ENCODE results near the gene ALKBH2.

The ALKBH2 gene

GRCh38 chr12:109047081-109047805, 46.0 kb downstream of the ALKBH2 start:
- Histone ChIP-seq H3K27me3 (ENCODE audit: control insufficient read depth, low read length) (peaks cover 13% of the 10 kb centered on the region), H3K9me3 (ENCODE audit: control insufficient read depth, insufficient read depth, low read length) (no peaks in the 10 kb centered on the region), H3K79me2 (ENCODE audit: control insufficient read depth, low read length) (no peaks in the 10 kb centered on the region), H3K9me2 (replicated peaks; ENCODE audit: control insufficient read depth, low read length) (no peaks in the 10 kb centered on the region), H3F3A (ENCODE audit: control insufficient read depth, insufficient read depth) (no peaks in the 10 kb centered on the region), H3K4me1 (ENCODE audit: control insufficient read depth, low read length) (peaks cover 6% of the 10 kb centered on the region), H3K27ac (ENCODE audit: low read depth, low read length) (no peak overlapping the region), H4K20me1 (ENCODE audit: control insufficient read depth, insufficient read depth, low read depth, low read length) (no peaks in the 10 kb centered on the region), H3K36me3 (ENCODE audit: control insufficient read depth, low read length) (no peaks in the 10 kb centered on the region), H3K4me3 (ENCODE audit: low read length) (no peak overlapping the region), H3K4me2 (ENCODE audit: low read length) (no peak overlapping the region)
- TF ChIP-seq CTCF (IDR thresholded peaks at IDR 0.05; ENCODE audit: low read depth, low read length, poor library complexity, severe bottlenecking) (no peak), EZH2phosphoT487 (IDR thresholded peaks at IDR 0.05; ENCODE audit: borderline replicate concordance, low read length) (no peak)

GRCh38 chr12:109044241-109044640, 49.0 kb downstream of the ALKBH2 start:
- H3F3A ChIP-seq (ENCODE audit: control insufficient read depth, insufficient read depth): no peaks in the 10 kb centered on the region
- no peak overlapping the region for H3K4me2 ChIP-seq (ENCODE audit: low read length)
- no peaks in the 10 kb centered on the region for H3K36me3 ChIP-seq (ENCODE audit: control insufficient read depth, low read length)
- H3K9me3 ChIP-seq (ENCODE audit: control insufficient read depth, insufficient read depth, low read length): no peaks in the 10 kb centered on the region
- H3K79me2 ChIP-seq (ENCODE audit: control insufficient read depth, low read length): no peaks in the 10 kb centered on the region
- no peak for TF ChIP-seq CTCF (IDR thresholded peaks at IDR 0.05; ENCODE audit: low read depth, low read length, poor library complexity, severe bottlenecking)
- TF ChIP-seq EZH2phosphoT487 (IDR thresholded peaks at IDR 0.05; ENCODE audit: borderline replicate concordance, low read length): no peak
- no peaks in the 10 kb centered on the region for H3K4me1 ChIP-seq (ENCODE audit: control insufficient read depth, low read length)
- H3K27me3 ChIP-seq (ENCODE audit: control insufficient read depth, low read length): peaks cover 13% of the 10 kb centered on the region
- H4K20me1 ChIP-seq (ENCODE audit: control insufficient read depth, insufficient read depth, low read depth, low read length): no peaks in the 10 kb centered on the region
- no peaks in the 10 kb centered on the region for H3K9me2 ChIP-seq (replicated peaks; ENCODE audit: control insufficient read depth, low read length)
- H3K27ac ChIP-seq (ENCODE audit: low read depth, low read length): no peak overlapping the region
- H3K4me3 ChIP-seq (ENCODE audit: low read length): no peak overlapping the region
